Globus pallidus (tissue), 1 donor: ENCODE data around the gene WAS.
"Not testable (repeated sequence)": the region's sequence is repeated elsewhere in the genome, so short reads cannot be mapped to it uniquely, and the experiment has no call there.

Experiments
- DNase-seq: peaks from one replicate; pipeline ENCODE4 v3.0.0-alpha.2; 2015; ENCODE audit warnings: low spot score

Gene WAS

GRCh38 chrX:48685416-48685815, 1.8 kb downstream of the WAS start:
- DNase-seq: no peak

GRCh38 chrX:48688531-48689150, 5.0 kb downstream of the WAS start:
- DNase-seq: no peak

GRCh38 chrX:48689208-48689920, 5.8 kb downstream of the WAS start:
- DNase-seq: no peak

- DNase-seq: not testable (repeated sequence)
Observed at GRCh38 chrX:48691746-48692145, 8.1 kb downstream of the WAS start.

- no peak for DNase-seq
Observed at GRCh38 chrX:48694776-48695533, 11.4 kb downstream of the WAS start.

GRCh38 chrX:48695534-48695896, 11.9 kb downstream of the WAS start:
- no peak for DNase-seq

- peak; percentile 26 for DNase-seq
Observed at GRCh38 chrX:48695925-48696300, 12.3 kb downstream of the WAS start.

GRCh38 chrX:48696301-48696908, 12.8 kb downstream of the WAS start, which contains the start of gene SUV39H1:
TSS of gene SUV39H1 (plus strand) at chrX:48696734. CDS start at chrX:48696785, 51 bp downstream.
- DNase-seq: peak; percentile 84

- DNase-seq: no peak
Observed at GRCh38 chrX:48696909-48697727, 13.5 kb downstream of the WAS start.

- DNase-seq: no peak
Observed at GRCh38 chrX:48698306-48698705, 14.7 kb downstream of the WAS start.

GRCh38 chrX:48700246-48700645, 16.6 kb downstream of the WAS start:
- DNase-seq: no peak

GRCh38 chrX:48700951-48701653, 17.5 kb downstream of the WAS start:
- no peak for DNase-seq

GRCh38 chrX:48702032-48702431, 18.4 kb downstream of the WAS start:
- DNase-seq: no peak

- DNase-seq: no peak
Observed at GRCh38 chrX:48702716-48703115, 19.1 kb downstream of the WAS start.

- no peak for DNase-seq
Observed at GRCh38 chrX:48703228-48703627, 19.6 kb downstream of the WAS start.

- DNase-seq: peak; percentile 37
Observed at GRCh38 chrX:48703642-48704481, 20.3 kb downstream of the WAS start.

- DNase-seq: no peak
Observed at GRCh38 chrX:48705871-48706270, 22.3 kb downstream of the WAS start.

- DNase-seq: no peak
Observed at GRCh38 chrX:48709522-48710112, 26.0 kb downstream of the WAS start.

- DNase-seq: no peak
Observed at GRCh38 chrX:48711162-48711928, 27.7 kb downstream of the WAS start.
